PFSK-1 (cell line): ENCODE measurements around the gene MAPT.

Experiments
- POLR2AphosphoS5 ChIP-seq: IDR thresholded peaks from 2 replicates; pipeline ENCODE4 v1.6.1; 2012; ENCODE audit warnings: low read depth, mild to moderate bottlenecking, control low read depth, low read length, moderate library complexity
- REST ChIP-seq, 2 experiments: IDR thresholded peaks; 2 replicates each; pipeline versions ENCODE4 v1.6.1 to v1.8.0; 2011 to 2012; ENCODE audit warnings: low read depth in 2 of 2, low read length in 2 of 2, control low read depth in 1 of 2, inconsistent platforms in 1 of 2, mild to moderate bottlenecking in 1 of 2, moderate library complexity in 1 of 2; ENCODE audit not compliant: insufficient read depth in 1 of 2
- SIN3A ChIP-seq: IDR thresholded peaks from 2 replicates; pipeline ENCODE4 v1.6.1; 2012; ENCODE audit warnings: mild to moderate bottlenecking, low read length, moderate library complexity, borderline replicate concordance; ENCODE audit not compliant: insufficient read depth
- TAF1 ChIP-seq: IDR thresholded peaks from 2 replicates; pipeline ENCODE4 v1.6.1; 2012; ENCODE audit warnings: low read length, control low read depth, borderline replicate concordance; ENCODE audit not compliant: insufficient read depth

- TF ChIP-seq REST (IDR thresholded peaks at IDR 0.05; ENCODE audit: insufficient read depth in 1 of 2, low read depth in 2 of 2, low read length in 2 of 2) (no peak), SIN3A (no peak), POLR2AphosphoS5 (no peak), TAF1 (no peak)
Observed at GRCh38 chr17:45989759-45990158, 95.4 kb downstream of the MAPT start.
